CD4-positive, CD25-positive, alpha-beta regulatory T cell (primary cell): ENCODE measurements around the gene OR52K2. TPM values are rescaled to one million over a fixed set of nuclear protein-coding genes. Genes with fewer than 3 reads are reported as not detected.
A peak's percentile ranks its signal among the peaks of the same experiment; 100 is the strongest.
"Not testable (repeated sequence)": the region's sequence is repeated elsewhere in the genome, so short reads cannot be mapped to it uniquely, and the experiment has no call there.

Experiments used
- ATAC-seq, 2 donors: fragments of 150-1000 bp; cut with Tn5 transposase; one replicate each; pipeline ENCODE4 v1.10.0; 2021; ENCODE audit warnings: low read depth in 2 of 2, moderate number of reproducible peaks in 2 of 2, moderate library complexity in 1 of 2
- DNase-seq, 3 donors: peaks; one replicate each; pipeline versions ENCODE4 v3.0.0 to v3.0.0-alpha.2; 2012 to 2022; ENCODE audit warnings: mixed read lengths in 1 of 3
- H3K27ac ChIP-seq: one replicate; pipeline ENCODE4 v1.7.0; 2013; ENCODE audit warnings: mild to moderate bottlenecking, low read length; ENCODE audit not compliant: insufficient read depth, poor library complexity, severe bottlenecking
- H3K27me3 ChIP-seq: one replicate; pipeline ENCODE4 v1.7.0; 2013; ENCODE audit warnings: low read length; ENCODE audit not compliant: control insufficient read depth, insufficient read depth
- H3K36me3 ChIP-seq: one replicate; pipeline ENCODE4 v1.7.0; 2013; ENCODE audit warnings: mild to moderate bottlenecking, low read length, moderate library complexity; ENCODE audit not compliant: control insufficient read depth, insufficient read depth
- H3K4me1 ChIP-seq: 2 replicates; pipeline ENCODE4 v1.7.0; 2013; ENCODE audit warnings: mild to moderate bottlenecking, low read length; ENCODE audit not compliant: insufficient read depth, control insufficient read depth, poor library complexity, severe bottlenecking
- H3K4me3 ChIP-seq: one replicate; pipeline ENCODE4 v1.7.0; 2013; ENCODE audit warnings: low read depth, mild to moderate bottlenecking, low read length, moderate library complexity
- H3K9me3 ChIP-seq, 2 experiments: 1 replicate in 1 of 2; 2 replicates in 1 of 2; pipeline ENCODE4 v1.7.0; 2013; ENCODE audit warnings: low read length in 2 of 2, mild to moderate bottlenecking in 1 of 2, moderate library complexity in 1 of 2; ENCODE audit not compliant: control insufficient read depth in 2 of 2
- H3K27ac Mint-ChIP-seq, 3 donors: one replicate each; pipeline ENCODE4 v1.8.0; 2020 to 2022; ENCODE audit warnings: mild to moderate bottlenecking in 3 of 3, mixed read lengths in 3 of 3, moderate library complexity in 2 of 3
- H3K27me3 Mint-ChIP-seq: one replicate; pipeline ENCODE4 v1.8.0; 2022; ENCODE audit warnings: mild to moderate bottlenecking, mixed read lengths
- H3K36me3 Mint-ChIP-seq: one replicate; pipeline ENCODE4 v1.8.0; 2020; ENCODE audit warnings: mixed read lengths
- H3K4me1 Mint-ChIP-seq, 4 donors: one replicate each; pipeline ENCODE4 v1.8.0; 2020 to 2022; ENCODE audit warnings: mixed read lengths in 4 of 4, mild to moderate bottlenecking in 1 of 4
- H3K4me3 Mint-ChIP-seq, 4 donors: one replicate each; pipeline ENCODE4 v1.8.0; 2020 to 2022; ENCODE audit warnings: mild to moderate bottlenecking in 4 of 4, mixed read lengths in 4 of 4, moderate library complexity in 3 of 4
- H3K9me3 Mint-ChIP-seq, 7 donors: one replicate each; pipeline ENCODE4 v1.8.0; 2020 to 2022; ENCODE audit warnings: mixed read lengths in 7 of 7, mild to moderate bottlenecking in 3 of 7, moderate library complexity in 2 of 7
- polyA plus RNA-seq, 4 donors: library from polyadenylated mRNA; unstranded; fragments of 300-500 nt; fragmentation: Illumina TruSeq; gene quantifications; one replicate each; pipeline ENCODE4 v1.2.3, GENCODE V29; 2021
- total RNA-seq: library from RNA; stranded (reverse); gene quantifications from one replicate; pipeline ENCODE4 v1.2.3, GENCODE V29; 2022

The OR52K2 gene
- total RNA-seq, result not detected
- polyA plus RNA-seq, result not detected

DNA sequence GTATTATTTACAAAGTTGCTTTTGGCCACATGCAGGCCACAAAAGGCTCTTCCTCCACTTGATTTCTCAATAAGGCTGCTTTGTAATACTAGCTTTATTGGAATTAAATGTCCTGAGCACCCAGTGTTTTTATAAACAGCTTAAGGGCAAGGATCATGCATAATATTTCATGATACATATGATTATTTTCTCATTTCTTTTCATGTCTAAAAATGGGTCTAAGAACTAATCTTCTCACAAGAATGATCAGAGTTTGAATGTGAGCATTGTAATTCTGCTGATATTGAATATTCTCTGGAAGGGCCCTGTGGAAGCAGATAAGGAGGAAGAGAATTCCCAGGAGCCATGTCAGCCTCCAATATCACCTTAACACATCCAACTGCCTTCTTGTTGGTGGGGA is at the start of gene OR52K2:
Gene OR52K2, plus strand, starts transcription at position 301 of the 400 bp plus-strand sequence. Its CDS starts 45 bp downstream, at position 346.
- no peak within 1 kb of the TSS for H3K4me3 ChIP-seq
- H3K4me3 Mint-ChIP-seq, result no peak within 1 kb of the TSS

DNA sequence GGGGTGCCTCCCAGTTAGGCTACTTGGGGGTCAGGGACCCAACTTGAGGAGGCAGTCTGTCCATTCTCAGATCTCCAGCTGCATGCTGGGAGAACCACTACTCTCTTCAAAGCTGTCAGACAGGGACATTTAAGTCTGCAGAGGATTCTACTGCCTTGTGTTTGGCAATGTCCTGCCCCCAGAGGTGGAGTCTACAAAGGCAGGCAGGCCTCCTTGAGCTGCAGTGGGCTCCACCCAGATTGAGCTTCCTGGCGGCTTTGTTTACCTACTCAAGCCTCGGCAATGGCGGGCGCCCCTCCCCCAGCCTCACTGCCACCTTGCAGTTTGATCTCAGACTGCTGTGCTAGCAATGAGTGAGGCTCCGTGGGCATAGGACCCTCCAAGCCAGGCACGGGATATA is 42.9 kb upstream of the OR52K2 start:
- not testable (repeated sequence) for ATAC-seq, H3K27ac Mint-ChIP-seq, H3K9me3 ChIP-seq, H3K36me3 ChIP-seq, H3K27me3 ChIP-seq, H3K4me1 Mint-ChIP-seq, H3K4me3 Mint-ChIP-seq, H3K4me1 ChIP-seq, H3K4me3 ChIP-seq, H3K36me3 Mint-ChIP-seq, H3K27ac ChIP-seq, H3K27me3 Mint-ChIP-seq
- peaks cover 0 to 19% (median 0%) of the 10 kb centered on the region in 7 donors for H3K9me3 Mint-ChIP-seq
- peak in 1 of 3 donors; percentile 12 for DNase-seq

More for the DNA sequence above, at the start of gene OR52K2:
- peaks cover 0 to 3% (median under 1%) of the 10 kb centered on the region in 7 donors for H3K9me3 Mint-ChIP-seq
- H3K27me3 Mint-ChIP-seq, result no peaks in the 10 kb centered on the region
- H3K4me1 ChIP-seq, result no peaks in the 10 kb centered on the region
- no peaks in the 10 kb centered on the region for H3K9me3 ChIP-seq
- H3K4me1 Mint-ChIP-seq, result no peaks in the 10 kb centered on the region
- no peaks in the 10 kb centered on the region for H3K36me3 Mint-ChIP-seq
- ATAC-seq (no peak), DNase-seq (no peak)
- H3K36me3 ChIP-seq, result no peaks in the 10 kb centered on the region
- H3K27me3 ChIP-seq, result no peaks in the 10 kb centered on the region
- H3K27ac ChIP-seq, result no peak within 1 kb of the TSS
- no peak within 1 kb of the TSS for H3K27ac Mint-ChIP-seq

DNA sequence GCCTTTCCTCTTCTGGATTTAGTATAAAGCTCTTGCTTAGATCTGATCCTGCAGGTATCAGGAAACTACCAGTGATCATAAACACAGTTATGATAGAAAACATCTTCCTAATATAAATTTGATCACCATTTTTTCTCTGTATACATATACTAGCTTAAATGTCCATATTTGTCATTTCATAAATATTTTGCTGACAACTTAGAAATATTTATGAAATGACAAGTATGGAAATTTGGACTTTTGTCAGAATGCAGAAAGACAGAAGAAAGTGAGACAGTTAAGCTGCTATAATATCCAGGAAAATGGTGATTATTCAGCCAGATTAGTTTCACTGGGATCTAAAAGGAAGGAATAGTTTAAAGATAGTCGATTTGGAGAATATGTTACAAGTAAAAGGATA is 32.8 kb upstream of the OR52K2 start:
- no peak for ATAC-seq
- Histone ChIP-seq H3K4me3 (no peak overlapping the region), H3K36me3 (no peaks in the 10 kb centered on the region), H3K27me3 (peaks cover 2% of the 10 kb centered on the region), H3K4me1 (no peaks in the 10 kb centered on the region), H3K9me3 (no peaks in the 10 kb centered on the region), H3K27ac (no peak overlapping the region)
- Mint-ChIP-seq H3K4me3 (no peak overlapping the region), H3K4me1 (no peaks in the 10 kb centered on the region), H3K27me3 (peaks cover 13% of the 10 kb centered on the region), H3K27ac (no peak overlapping the region), H3K9me3 (no peaks in the 10 kb centered on the region), H3K36me3 (no peaks in the 10 kb centered on the region)
- no peak for DNase-seq

DNA sequence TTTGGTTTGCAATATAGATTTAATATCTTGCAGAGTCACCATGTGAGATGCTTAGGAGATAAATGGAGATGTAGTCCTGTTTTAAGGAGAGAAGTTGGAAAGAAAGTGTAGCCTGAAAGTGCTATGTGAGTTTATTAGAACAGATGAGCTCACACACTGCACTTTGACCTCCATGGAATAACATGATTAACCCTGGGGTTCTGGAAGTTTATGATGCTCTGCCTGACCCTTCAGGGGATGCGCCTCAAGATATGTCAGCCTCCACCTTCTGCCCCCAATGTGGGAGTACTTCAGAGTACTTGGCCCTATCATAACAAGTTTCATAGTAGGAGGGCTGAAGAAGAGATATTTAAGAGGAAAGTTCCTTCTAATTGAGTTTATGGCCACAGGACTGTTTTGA is 32.3 kb upstream of the OR52K2 start:
- no peak overlapping the region for H3K27ac Mint-ChIP-seq

DNA sequence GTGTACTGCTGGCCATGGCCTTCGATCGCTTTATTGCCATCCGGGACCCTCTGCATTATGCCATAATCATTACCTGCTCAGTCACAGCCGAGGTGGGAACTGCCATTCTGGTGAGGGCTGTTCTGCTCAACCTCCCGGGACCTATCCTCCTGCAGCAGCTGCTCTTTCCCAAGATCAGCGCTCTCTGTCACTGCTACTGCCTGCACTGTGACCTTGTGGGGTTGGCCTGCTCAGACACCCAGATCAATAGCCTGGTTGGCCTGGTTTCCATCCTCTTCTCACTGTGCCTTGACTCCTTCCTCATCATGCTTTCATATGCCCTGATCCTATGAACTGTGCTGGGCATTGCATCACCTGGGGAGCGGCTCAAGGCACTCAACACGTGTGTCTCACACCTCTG is 30.7 kb upstream of the OR52K2 start:
- H3K4me3 ChIP-seq, result no peak overlapping the region
- H3K27ac ChIP-seq, result no peak overlapping the region
- H3K9me3 ChIP-seq, result no peaks in the 10 kb centered on the region
- H3K36me3 ChIP-seq, result no peaks in the 10 kb centered on the region
- Mint-ChIP-seq H3K27me3 (peaks cover 13% of the 10 kb centered on the region), H3K9me3 (no peaks in the 10 kb centered on the region), H3K4me3 (no peak overlapping the region), H3K27ac (no peak overlapping the region), H3K4me1 (no peaks in the 10 kb centered on the region), H3K36me3 (no peaks in the 10 kb centered on the region)
- no peak for DNase-seq
- no peaks in the 10 kb centered on the region for H3K4me1 ChIP-seq
- H3K27me3 ChIP-seq, result peaks cover 2% of the 10 kb centered on the region
- ATAC-seq, result no peak

More for the DNA sequence above, 32.3 kb upstream of the OR52K2 start:
- no peaks in the 10 kb centered on the region for H3K9me3 Mint-ChIP-seq
- DNase-seq, result no peak
- H3K4me1 Mint-ChIP-seq, result no peaks in the 10 kb centered on the region
- no peaks in the 10 kb centered on the region for H3K36me3 Mint-ChIP-seq
- H3K27me3 Mint-ChIP-seq, result peaks cover 13% of the 10 kb centered on the region
- Histone ChIP-seq H3K27ac (no peak overlapping the region), H3K9me3 (no peaks in the 10 kb centered on the region), H3K36me3 (no peaks in the 10 kb centered on the region), H3K27me3 (peaks cover 2% of the 10 kb centered on the region), H3K4me1 (no peaks in the 10 kb centered on the region), H3K4me3 (no peak overlapping the region)
- H3K4me3 Mint-ChIP-seq, result no peak overlapping the region
- no peak for ATAC-seq

DNA sequence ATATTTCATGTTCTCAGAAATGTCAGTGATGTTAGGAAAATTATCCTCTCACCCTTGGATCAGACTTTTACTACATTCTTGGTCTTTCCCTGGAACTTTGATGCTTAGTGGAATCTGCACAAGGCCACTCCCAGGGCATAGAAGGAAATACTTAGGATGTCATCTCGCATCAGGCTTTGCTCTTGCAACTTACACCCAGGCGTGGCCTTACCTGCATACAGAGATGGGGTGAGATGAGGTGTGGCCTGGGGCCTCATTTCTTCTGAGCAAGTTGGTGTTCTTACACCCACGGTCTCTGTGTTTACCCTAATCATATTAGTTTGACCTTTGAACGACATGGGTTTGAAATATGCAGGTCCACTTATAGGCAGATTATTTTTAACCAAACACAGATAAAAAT is 19.0 kb upstream of the OR52K2 start:
- Mint-ChIP-seq H3K27ac (no peak overlapping the region), H3K4me1 (no peaks in the 10 kb centered on the region), H3K4me3 (no peak overlapping the region), H3K27me3 (peaks cover 9% of the 10 kb centered on the region), H3K36me3 (no peaks in the 10 kb centered on the region), H3K9me3 (peaks cover 0 to 2% (median 0%) of the 10 kb centered on the region in 7 donors)
- Histone ChIP-seq H3K36me3 (no peaks in the 10 kb centered on the region), H3K4me3 (no peak overlapping the region), H3K4me1 (no peaks in the 10 kb centered on the region), H3K27ac (no peak overlapping the region), H3K9me3 (no peaks in the 10 kb centered on the region), H3K27me3 (peaks cover 1% of the 10 kb centered on the region)
- no peak for ATAC-seq
- no peak for DNase-seq

DNA sequence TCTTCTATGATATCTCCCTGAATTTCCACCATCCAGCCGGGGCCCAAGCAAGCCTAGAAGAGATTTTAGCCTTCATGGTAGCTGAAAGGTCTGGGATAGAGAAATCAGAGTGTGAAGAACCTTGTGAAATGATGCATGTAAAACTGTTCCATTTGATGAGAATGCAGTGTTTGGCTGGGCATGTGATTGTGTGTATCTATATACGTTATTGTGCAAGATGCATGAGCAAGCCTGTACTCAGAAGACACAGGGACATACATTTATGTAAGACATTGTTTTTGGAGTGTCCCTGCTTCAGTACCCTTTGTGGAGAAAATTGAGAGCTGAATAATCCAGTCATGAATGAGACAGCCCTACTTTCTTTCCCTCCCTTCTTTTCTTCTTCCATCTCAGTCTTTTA is 15.2 kb upstream of the OR52K2 start:
- Histone ChIP-seq H3K27ac (no peak overlapping the region), H3K27me3 (peaks cover 9% of the 10 kb centered on the region), H3K4me3 (no peak overlapping the region), H3K4me1 (no peaks in the 10 kb centered on the region), H3K36me3 (no peaks in the 10 kb centered on the region), H3K9me3 (no peaks in the 10 kb centered on the region)
- Mint-ChIP-seq H3K36me3 (no peaks in the 10 kb centered on the region), H3K4me1 (no peaks in the 10 kb centered on the region), H3K9me3 (peaks cover 0 to 3% (median under 1%) of the 10 kb centered on the region in 7 donors), H3K27ac (no peak overlapping the region), H3K4me3 (no peak overlapping the region), H3K27me3 (peaks cover 9% of the 10 kb centered on the region)
- ATAC-seq (no peak), DNase-seq (no peak)

DNA sequence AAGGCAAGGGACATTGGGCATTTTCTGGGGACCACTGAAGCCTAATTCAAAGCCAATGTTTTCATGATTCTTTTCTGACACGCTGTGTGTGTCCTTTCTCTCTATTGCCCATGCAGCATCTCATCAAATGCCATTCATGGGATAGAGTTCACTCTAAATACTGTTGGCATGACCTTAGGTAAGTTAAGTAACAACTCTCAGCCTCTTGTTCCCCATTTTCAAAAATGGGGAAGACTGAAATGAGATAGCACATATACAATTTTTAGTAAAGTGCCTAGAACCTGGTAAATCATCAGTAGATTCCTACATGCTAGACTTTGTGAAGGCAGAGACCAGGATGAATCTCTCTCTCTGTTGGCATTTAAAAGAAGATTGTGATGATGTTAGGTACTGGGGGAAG is 12.7 kb upstream of the OR52K2 start:
- no peak overlapping the region for H3K27ac Mint-ChIP-seq
- Histone ChIP-seq H3K27me3 (peaks cover 9% of the 10 kb centered on the region), H3K36me3 (no peaks in the 10 kb centered on the region), H3K9me3 (no peaks in the 10 kb centered on the region), H3K27ac (no peak overlapping the region), H3K4me1 (no peaks in the 10 kb centered on the region), H3K4me3 (no peak overlapping the region)
- H3K4me3 Mint-ChIP-seq, result no peak overlapping the region
- DNase-seq (no peak), ATAC-seq (no peak)
- H3K4me1 Mint-ChIP-seq, result no peaks in the 10 kb centered on the region
- peaks cover 9% of the 10 kb centered on the region for H3K27me3 Mint-ChIP-seq
- H3K9me3 Mint-ChIP-seq, result peaks cover 0 to 4% (median 3%) of the 10 kb centered on the region in 7 donors
- H3K36me3 Mint-ChIP-seq, result no peaks in the 10 kb centered on the region
